ENCODE data around the gene NHP2.
"Not testable (repeated sequence)": the region's sequence is repeated elsewhere in the genome, so short reads cannot be mapped to it uniquely, and the experiment has no call there.

NHP2 gene

GRCh38 chr5:178130576-178131445, 22.9 kb downstream of the NHP2 start, which contains the start of gene RMND5B:
RMND5B (plus strand) TSS chr5:178131014; CDS start chr5:178138120, 7,106 bp downstream.
- DNase-seq (ENCODE audit: low read depth) = no peak

DNA sequence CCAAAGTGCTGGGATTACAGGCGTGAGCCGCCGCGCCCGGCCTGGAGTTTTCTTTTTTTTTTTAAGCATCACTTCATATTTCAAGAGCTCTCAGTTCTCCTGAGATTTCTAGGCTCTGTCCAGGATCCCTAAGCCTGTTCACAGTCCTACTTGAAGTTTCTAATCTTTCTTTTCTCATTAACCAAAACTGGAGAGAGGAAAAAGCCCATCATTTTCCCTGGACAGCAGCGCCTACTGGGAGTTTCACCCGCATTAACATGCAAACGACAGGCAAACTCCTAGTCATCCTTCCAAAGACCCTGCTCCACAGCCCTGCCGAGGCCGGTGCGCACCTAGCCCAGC, 23.5 kb downstream of the NHP2 start:
- DNase-seq (ENCODE audit: low read depth) = not testable (repeated sequence)

DNA sequence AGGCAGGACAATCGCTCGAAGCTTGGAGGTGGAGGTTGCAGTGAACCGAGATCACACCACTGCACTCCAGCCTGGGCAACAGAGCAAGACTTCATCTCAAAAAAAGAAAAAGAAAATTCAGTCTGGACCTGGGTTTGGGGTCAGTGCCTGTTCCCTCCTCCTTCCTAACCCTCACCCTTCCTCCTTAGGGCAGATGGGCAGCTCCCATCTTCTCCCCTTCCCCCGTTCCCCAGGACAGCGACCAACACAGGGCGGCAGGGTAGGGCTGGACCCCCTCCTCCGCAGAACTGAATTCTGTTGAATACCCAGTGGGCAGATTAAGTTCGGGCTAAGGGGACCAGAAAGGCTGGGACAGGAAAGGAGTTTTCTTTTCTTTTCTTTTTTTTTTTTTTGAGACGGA, 24.4 kb downstream of the NHP2 start:
- DNase-seq (ENCODE audit: low read depth) = no peak

- not testable (repeated sequence) for DNase-seq (ENCODE audit: low read depth)
Observed at GRCh38 chr5:178127300-178128009, 26.2 kb downstream of the NHP2 start.

GRCh38 chr5:178126556-178126955, 27.1 kb downstream of the NHP2 start:
- DNase-seq (ENCODE audit: low read depth) = no peak

GRCh38 chr5:178125253-178125906, 28.3 kb downstream of the NHP2 start:
- DNase-seq (ENCODE audit: low read depth) = no peak

DNA sequence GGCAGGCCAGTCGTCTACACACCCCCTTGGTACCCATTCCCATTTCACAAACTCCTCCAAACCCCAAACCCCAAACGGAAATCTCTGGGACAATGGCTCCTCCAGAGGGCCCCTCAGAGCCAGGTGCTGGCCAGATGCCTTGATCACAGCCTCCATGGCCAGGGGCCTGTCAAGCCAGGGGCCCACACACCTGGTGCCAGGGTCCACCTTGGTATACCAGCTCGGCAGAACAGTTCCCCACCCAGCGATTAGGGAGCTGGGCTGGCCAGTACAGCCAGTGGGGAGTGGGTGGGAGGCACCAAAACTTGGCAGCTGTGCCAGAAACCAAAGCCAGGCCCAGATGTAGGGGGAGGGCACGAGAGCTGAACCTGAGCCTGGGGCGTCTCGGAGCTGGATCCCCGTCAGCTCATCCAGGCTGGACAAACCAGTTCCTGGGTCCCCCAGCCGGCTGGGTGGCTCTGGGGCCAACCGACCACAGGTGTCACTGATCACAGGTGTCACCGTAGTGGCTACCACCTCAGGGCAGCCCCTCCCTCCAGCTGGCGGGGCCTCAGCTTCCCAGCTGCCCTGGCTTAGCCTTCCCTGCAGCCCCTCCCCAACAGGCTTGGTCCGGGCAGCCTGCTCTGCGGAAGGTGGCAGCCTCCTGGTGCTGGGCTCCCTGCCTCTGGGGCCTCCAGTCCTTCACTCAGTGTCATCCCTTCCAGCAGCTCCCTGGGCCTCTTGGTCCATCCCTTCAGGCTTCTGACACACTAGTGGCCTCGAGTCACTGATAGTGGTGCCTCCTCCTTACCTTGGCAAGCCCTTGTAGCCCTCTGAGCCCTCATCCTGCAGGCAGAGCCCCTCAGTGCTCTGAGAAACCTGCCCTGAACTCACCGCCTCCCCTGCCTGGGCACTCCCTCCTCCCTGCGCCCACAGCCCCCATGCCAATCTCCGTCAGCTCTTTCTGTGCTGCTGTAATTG, 29.4 kb downstream of the NHP2 start:
- no peak for DNase-seq (ENCODE audit: low read depth)

DNA sequence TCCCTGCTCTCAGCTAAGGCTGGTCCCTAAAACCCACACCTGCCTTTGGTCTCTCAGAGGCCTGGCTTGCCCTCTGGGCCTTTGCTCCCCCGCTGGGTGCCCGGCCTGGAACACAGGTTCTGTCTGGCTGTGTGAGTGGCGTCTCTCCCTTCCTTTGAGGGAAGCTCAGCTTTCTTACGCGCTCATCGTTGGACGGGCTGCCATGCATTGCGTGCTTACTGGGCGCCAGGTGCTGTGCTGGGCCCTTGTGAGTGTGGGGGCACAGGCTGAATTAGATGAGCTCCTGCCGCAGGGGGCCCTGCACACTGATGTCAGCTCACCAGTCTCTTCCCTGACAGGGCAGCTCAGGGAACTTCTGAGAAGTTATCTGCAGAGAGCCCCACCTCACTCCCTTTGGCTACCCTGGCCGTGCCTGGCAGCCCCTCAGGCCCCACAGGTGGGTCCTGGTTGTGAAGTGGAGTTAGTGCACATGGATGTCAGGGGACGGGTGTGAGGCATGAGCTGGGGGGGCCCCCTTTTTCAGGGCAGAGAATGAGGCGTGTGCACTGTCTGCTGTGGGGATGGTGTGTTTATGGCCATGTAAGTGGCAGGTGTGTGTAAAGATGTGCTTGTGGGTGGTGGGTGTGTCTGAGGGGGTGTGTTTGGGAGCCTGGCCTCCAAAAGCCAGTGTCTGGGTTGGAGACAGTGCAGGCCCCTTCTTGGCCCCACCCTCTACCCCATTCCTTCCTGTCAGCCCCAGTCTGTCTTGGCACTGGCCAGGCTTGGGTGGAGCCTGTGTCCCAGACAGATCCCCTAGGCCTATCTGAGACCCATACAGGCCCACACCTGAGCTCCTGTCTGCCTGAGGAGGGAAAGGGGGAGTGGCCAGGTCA, 30.4 kb downstream of the NHP2 start:
- DNase-seq (ENCODE audit: low read depth) = no peak

GRCh38 chr5:178122346-178122745, 31.3 kb downstream of the NHP2 start:
- DNase-seq (ENCODE audit: low read depth) = no peak

- no peak for DNase-seq (ENCODE audit: low read depth)
Observed at GRCh38 chr5:178121391-178122276, 32.1 kb downstream of the NHP2 start.

DNA sequence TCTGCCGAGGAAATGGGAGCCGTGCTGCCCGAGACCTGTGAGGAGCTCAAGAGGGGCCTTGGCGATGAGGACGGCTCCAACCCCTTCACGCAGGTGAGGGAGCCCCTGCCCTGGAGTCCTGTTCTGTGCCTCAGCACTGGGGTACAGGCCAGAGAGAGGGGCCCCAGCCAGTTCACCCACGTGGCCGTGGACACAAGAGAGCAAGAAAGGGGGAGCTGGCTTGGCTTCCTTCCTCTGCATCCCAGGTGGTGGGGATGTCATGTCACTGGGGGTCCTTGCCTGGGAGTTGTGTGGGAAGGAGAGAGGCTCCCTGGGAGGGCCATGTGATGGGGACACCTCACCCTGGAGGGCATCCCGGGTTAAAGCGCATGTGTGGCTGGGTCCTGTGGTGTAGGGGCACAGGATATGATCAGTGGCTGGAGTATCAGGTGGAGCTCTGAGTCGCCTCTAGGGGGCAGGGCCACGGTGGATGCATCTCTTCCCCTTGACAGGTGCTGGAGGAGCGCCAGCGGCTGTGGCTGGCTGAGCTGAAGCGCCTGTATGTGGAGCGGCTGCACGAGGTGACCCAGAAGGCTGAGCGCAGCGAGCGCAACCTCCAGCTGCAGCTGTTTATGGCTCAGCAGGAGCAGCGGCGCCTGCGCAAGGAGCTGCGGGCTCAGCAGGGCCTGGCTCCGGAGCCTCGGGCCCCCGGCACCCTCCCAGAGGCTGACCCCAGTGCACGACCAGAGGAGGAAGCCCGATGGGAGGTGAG, 32.9 kb downstream of the NHP2 start:
- peak; percentile 52 for DNase-seq (ENCODE audit: low read depth)

GRCh38 chr5:178119915-178120606, 33.6 kb downstream of the NHP2 start:
- DNase-seq (ENCODE audit: low read depth) = no peak

- DNase-seq (ENCODE audit: low read depth) = no peak
Observed at GRCh38 chr5:178117923-178118701, 35.6 kb downstream of the NHP2 start.

DNA sequence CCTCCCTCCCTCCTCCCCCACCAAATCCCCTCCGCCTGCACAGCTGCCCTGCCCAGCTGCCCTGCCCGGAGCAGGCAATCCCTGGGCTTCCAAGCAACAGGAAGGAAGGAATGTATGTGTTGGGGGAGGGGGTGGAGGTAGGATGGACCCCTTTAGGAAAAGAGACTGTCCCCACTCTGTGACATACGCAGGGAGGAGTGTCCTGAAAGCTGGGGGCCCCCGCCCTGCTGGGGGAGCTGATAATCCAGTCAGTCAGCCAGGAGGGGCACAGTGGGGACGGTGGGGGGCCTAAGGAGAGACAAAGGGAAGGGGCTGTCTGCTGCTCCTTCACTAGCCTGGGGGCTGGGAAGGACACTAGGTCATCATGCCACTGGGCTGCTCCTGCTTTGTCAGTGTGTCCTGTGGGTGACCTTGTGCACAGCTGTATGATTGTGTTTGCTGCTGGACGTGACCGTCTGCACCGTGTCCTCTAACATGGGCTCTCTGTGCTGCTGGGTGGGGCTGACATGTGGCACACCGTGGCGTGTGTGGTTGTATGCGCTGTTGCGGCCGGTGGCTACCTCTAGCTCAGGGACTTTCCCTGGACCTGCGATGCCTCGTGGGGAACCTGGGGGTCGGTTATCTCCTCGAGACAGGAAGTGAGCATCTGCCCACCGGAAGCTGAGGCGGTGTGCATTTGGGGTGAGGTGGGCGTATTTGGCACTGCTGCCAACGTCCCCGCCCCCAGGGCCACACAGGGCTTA, 37.4 kb downstream of the NHP2 start:
- DNase-seq (ENCODE audit: low read depth) = peak; percentile 51

GRCh38 chr5:178115814-178116142, 37.9 kb downstream of the NHP2 start:
- no peak for DNase-seq (ENCODE audit: low read depth)

GRCh38 chr5:178115136-178115813, 38.4 kb downstream of the NHP2 start:
- DNase-seq (ENCODE audit: low read depth) = no peak

All from stimulated activated CD8-positive, alpha-beta memory T cell treated with anti-CD3 and anti-CD28 coated beads, Interleukin-15, amount 100 ng/mL, for 1 hour (primary cell).